ENCODE measurements around the gene MARK2.

MARK2 gene

DNA sequence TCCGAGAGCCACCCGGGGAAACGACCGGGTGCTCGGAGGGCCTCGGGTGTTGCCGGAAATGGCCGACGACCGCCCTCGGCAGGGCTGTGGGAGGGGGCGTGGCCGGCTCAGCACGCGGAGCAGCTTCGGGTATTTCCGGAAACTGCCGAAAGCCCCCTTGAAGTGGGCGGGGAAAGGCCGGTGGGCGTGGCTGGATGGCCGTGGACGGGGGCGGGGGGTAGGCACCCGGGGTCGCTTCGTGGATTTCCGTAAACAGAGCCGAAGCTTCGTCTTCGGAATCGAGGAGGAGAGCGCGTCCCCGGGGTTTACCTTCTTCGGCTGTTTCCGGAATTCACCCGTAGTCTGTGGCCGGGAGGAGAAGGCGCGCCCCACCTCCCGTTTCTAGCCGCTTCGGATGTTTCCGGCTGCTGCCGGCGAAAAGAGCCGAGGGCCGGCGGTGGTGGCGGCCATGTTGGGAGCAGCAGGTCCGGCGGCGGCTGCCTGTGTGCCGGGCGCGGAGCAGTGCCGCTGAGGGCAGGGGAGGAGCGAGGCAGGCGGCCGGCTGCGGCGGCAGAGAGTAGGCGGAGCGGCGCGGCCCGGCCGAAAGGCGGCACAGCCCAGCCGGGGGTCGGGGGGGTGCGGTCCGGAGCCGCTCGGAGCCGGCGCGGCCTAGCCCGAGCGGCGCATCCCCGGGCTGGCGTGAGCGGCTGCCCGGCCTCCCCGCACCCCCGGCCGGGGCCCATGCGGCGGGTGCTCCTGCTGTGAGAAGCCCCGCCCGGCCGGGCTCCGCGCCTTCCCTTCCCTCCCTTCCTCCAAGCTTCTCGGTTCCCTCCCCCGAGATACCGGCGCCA, at the start of gene MARK2:
Gene MARK2, plus strand, starts transcription at position 433 of the 830 bp plus-strand sequence. Its CDS starts 397 bp downstream, at position 830.
- ATAC-seq, result peak; percentile 88
- TF ChIP-seq, protein P1, sequence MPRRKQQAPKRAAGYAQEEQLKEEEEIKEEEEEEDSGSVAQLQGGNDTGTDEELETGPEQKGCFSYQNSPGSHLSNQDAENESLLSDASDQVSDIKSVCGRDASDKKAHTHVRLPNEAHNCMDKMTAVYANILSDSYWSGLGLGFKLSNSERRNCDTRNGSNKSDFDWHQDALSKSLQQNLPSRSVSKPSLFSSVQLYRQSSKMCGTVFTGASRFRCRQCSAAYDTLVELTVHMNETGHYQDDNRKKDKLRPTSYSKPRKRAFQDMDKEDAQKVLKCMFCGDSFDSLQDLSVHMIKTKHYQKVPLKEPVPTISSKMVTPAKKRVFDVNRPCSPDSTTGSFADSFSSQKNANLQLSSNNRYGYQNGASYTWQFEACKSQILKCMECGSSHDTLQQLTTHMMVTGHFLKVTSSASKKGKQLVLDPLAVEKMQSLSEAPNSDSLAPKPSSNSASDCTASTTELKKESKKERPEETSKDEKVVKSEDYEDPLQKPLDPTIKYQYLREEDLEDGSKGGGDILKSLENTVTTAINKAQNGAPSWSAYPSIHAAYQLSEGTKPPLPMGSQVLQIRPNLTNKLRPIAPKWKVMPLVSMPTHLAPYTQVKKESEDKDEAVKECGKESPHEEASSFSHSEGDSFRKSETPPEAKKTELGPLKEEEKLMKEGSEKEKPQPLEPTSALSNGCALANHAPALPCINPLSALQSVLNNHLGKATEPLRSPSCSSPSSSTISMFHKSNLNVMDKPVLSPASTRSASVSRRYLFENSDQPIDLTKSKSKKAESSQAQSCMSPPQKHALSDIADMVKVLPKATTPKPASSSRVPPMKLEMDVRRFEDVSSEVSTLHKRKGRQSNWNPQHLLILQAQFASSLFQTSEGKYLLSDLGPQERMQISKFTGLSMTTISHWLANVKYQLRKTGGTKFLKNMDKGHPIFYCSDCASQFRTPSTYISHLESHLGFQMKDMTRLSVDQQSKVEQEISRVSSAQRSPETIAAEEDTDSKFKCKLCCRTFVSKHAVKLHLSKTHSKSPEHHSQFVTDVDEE (CRISPR knock-in tag; IDR thresholded peaks at IDR 0.05), result no peak
- TF ChIP-seq PPARA (CRISPR knock-in tag; IDR thresholded peaks at IDR 0.05; ENCODE audit: borderline replicate concordance) (no peak), OSR1 (CRISPR knock-in tag; IDR thresholded peaks at IDR 0.05) (no peak), ISL1 (CRISPR knock-in tag; IDR thresholded peaks at IDR 0.05) (no peak)

DNA sequence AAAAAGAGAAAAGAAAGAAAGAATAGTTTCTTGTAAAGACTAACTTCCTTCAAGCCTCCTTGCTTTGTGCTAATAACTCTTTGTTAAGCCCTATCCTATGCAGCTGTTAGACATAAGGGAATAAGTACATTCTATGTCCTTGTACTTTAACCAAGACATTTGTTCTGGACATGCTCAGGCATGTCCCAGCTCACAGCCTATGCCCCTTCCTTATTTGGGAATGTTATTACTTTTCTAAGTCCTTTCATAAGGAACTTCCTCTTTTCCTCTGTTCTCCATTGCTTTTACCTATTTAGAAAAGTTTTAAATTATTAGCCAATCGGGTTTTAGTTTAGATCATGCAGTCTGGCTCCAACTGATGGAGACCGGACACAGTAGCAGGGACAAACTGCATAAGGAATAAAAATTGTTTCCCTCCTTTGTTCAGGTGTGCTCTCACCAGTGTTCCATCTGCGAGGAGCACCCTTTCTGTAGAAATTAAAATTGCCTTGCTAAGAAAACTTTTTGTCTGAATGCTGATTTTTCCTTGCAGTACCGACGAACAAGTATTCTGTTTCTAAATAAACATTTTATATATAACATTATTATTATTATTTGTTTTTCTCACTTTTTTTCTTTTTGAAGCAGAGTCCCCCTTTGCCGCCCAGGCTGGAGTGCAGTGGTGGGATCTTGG, 47.3 kb upstream of the MARK2 start:
- ATAC-seq, result no peak
- TF ChIP-seq ZNF70 (CRISPR knock-in tag; IDR thresholded peaks at IDR 0.05) (no peak), ZFP3 (CRISPR knock-in tag; IDR thresholded peaks at IDR 0.05) (no peak), ZFP30 (CRISPR knock-in tag; IDR thresholded peaks at IDR 0.05) (no peak), SNAI2 (CRISPR knock-in tag; IDR thresholded peaks at IDR 0.05) (no peak), ISL1 (CRISPR knock-in tag; IDR thresholded peaks at IDR 0.05) (no peak), TOX (CRISPR knock-in tag; IDR thresholded peaks at IDR 0.05; ENCODE audit: borderline replicate concordance) (no peak), ZNF565 (CRISPR knock-in tag; conservative IDR thresholded peaks at IDR 0.05; ENCODE audit: low read depth) (no peak), CSDC2 (CRISPR knock-in tag; IDR thresholded peaks at IDR 0.05) (no peak), GLIS3 (CRISPR knock-in tag; IDR thresholded peaks at IDR 0.05) (no peak), RARB (CRISPR knock-in tag; IDR thresholded peaks at IDR 0.05) (no peak), ZNF8 (CRISPR knock-in tag; IDR thresholded peaks at IDR 0.05) (no peak)
- TF ChIP-seq, protein P2, sequence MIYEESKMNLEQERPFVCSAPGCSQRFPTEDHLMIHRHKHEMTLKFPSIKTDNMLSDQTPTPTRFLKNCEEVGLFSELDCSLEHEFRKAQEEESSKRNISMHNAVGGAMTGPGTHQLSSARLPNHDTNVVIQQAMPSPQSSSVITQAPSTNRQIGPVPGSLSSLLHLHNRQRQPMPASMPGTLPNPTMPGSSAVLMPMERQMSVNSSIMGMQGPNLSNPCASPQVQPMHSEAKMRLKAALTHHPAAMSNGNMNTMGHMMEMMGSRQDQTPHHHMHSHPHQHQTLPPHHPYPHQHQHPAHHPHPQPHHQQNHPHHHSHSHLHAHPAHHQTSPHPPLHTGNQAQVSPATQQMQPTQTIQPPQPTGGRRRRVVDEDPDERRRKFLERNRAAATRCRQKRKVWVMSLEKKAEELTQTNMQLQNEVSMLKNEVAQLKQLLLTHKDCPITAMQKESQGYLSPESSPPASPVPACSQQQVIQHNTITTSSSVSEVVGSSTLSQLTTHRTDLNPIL (CRISPR knock-in tag; IDR thresholded peaks at IDR 0.05; ENCODE audit: low read depth), result no peak
- TF ChIP-seq, protein P3, sequence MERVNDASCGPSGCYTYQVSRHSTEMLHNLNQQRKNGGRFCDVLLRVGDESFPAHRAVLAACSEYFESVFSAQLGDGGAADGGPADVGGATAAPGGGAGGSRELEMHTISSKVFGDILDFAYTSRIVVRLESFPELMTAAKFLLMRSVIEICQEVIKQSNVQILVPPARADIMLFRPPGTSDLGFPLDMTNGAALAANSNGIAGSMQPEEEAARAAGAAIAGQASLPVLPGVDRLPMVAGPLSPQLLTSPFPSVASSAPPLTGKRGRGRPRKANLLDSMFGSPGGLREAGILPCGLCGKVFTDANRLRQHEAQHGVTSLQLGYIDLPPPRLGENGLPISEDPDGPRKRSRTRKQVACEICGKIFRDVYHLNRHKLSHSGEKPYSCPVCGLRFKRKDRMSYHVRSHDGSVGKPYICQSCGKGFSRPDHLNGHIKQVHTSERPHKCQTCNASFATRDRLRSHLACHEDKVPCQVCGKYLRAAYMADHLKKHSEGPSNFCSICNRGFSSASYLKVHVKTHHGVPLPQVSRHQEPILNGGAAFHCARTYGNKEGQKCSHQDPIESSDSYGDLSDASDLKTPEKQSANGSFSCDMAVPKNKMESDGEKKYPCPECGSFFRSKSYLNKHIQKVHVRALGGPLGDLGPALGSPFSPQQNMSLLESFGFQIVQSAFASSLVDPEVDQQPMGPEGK (CRISPR knock-in tag; IDR thresholded peaks at IDR 0.05; ENCODE audit: borderline replicate concordance), result no peak
- TF ChIP-seq, protein P4, sequence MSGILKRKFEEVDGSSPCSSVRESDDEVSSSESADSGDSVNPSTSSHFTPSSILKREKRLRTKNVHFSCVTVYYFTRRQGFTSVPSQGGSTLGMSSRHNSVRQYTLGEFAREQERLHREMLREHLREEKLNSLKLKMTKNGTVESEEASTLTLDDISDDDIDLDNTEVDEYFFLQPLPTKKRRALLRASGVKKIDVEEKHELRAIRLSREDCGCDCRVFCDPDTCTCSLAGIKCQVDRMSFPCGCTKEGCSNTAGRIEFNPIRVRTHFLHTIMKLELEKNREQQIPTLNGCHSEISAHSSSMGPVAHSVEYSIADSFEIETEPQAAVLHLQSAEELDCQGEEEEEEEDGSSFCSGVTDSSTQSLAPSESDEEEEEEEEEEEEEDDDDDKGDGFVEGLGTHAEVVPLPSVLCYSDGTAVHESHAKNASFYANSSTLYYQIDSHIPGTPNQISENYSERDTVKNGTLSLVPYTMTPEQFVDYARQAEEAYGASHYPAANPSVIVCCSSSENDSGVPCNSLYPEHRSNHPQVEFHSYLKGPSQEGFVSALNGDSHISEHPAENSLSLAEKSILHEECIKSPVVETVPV (CRISPR knock-in tag; IDR thresholded peaks at IDR 0.05), result no peak
- TF ChIP-seq, protein P1 (CRISPR knock-in tag; IDR thresholded peaks at IDR 0.05), result no peak

DNA sequence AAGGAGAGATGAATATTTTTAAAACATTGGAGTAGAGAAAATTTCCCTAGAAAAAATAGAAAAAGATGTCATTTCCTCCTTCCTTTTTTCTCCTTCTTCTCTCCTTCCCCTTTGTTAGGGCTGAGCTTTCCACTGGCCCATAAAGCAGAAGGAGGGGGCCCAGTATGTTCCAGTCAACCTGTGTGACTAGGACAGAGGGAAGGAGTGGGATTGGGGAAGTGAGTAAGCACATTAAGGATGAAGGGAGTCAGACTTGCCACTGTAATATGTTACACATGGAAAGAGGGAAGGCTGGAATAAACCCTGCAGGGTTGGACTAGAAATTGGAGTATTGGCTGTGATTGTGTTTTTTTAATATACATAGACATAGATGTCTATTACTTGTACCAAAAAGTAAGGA, 45.7 kb upstream of the MARK2 start:
- no peak for ATAC-seq
- TF ChIP-seq ZNF565 (CRISPR knock-in tag; conservative IDR thresholded peaks at IDR 0.05; ENCODE audit: low read depth), result no peak
- TF ChIP-seq CSDC2 (CRISPR knock-in tag; IDR thresholded peaks at IDR 0.05), result no peak
- TF ChIP-seq RARB (CRISPR knock-in tag; IDR thresholded peaks at IDR 0.05), result no peak
